ENCODE measurements around the gene RNF213.
"Not testable (repeated sequence)": the region's sequence is repeated elsewhere in the genome, so short reads cannot be mapped to it uniquely, and the experiment has no call there.

Gene RNF213

DNA sequence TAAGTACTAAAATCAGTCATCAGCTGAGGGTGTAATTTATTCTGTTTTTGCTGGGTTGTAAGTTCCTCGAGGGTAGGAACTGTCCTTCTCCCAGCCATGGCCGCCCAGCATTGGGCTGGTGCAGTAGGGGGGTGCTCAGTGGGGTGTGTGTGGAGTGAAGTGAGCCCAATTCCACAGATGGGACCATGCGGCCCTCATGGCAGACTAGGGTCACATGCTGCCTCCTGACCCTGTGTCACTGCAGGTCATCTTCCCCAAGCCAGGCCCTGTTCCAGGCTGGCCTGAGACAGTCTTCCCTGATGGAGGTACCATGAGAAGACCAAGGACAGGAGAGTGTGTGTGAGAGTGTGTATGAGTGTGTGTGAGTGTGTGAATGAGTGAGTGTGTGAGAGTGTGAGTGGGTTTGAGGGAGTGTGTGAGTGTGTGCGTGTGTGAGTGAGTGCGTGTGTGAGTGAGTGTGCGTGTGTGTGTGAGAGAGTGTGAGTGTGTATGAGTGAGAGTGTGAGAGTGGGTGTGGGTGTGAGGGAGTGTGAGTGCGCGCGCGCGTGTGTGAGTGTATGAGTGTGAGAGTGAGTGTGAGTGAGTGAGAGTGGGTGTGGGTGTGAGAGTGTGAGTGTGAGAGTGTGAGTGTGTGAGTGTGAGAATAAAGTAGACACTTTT is 36.7 kb upstream of the RNF213 start:
- in situ Hi-C loops (cut with MboI; ENCODE audit: low sequenced_read_pairs) = no loop called here

DNA sequence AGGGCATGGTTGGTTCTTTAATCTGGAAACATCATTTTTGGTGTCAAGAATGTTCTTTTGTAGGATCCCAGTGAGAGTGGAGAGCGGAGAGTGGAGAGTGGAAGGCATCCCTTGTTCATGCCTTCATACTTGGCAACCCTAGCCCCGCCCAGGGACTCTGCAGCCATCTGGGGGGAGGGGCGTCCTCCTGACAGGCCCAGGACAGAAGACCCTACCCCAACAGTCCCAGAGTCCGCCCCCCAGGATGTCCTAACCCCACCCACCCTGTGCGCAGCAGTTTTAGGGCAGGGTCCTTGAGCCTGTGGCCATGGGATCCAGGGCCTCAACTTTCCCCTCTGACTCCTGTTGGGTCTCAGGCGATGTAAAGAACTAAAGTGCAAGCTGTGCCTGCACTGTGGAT is 36.0 kb upstream of the RNF213 start:
- in situ Hi-C loops (cut with MboI; ENCODE audit: low sequenced_read_pairs) = no loop called here

DNA sequence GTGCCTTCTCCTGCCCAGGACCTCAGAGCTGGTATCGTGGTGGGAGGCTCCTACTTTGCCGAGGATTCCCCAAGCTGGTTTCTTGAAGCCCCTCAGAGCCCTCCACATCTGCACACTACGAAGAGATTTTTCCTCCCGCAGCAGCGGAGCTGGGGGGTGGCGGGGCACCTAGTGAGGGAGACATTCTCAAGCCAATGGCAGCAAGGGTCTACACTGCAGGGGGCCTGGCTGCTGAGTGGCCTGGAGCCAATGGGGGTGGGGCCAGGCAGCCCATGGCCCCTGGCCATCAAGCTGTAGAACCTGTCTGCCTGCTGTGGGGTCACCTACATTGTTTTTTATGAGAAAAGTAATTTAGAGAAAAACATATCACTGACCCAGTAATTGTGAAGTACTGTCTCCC is 35.4 kb upstream of the RNF213 start:
- in situ Hi-C loops (cut with MboI; ENCODE audit: low sequenced_read_pairs) = no loop called here

DNA sequence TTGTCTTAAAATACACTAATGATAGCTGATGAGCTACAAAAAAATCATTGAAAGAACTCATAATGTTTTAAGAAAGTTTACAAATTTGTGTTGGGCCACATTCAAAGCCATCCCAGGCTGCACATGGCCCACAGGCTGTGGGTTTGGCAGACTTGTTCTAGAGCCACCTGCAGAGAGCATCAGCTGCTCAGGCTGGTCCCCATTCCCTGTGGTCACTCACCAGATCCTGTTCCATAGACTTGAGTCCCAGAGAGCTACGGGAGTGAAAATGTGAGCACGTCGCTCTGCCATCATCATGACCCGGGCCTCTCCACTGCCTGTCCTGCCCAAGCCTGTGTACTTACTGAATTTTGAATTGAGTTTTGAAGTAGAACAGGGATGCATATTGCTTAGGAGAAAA is 33.5 kb upstream of the RNF213 start:
- in situ Hi-C loops (cut with MboI; ENCODE audit: low sequenced_read_pairs) = no loop called here

DNA sequence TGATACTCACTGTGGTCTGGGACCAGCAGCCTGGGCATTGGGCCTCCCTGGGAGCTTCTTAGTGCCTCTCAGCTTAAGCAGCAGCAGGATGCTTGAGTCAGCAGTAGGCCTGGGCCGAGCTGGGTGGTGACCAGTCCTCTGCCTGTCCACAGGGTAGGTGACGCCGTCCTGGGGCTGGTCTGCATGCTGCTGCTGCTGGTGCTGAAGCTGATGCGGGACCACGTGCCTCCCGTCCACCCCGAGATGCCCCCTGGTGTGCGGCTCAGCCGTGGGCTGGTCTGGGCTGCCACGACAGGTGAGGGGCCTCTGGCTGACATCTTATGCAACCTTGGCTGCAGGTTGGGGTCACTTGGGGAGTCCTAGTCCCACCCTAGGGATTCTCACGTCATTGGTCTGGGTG is 33.0 kb upstream of the RNF213 start:
- in situ Hi-C loops (cut with MboI; ENCODE audit: low sequenced_read_pairs) = no loop called here

DNA sequence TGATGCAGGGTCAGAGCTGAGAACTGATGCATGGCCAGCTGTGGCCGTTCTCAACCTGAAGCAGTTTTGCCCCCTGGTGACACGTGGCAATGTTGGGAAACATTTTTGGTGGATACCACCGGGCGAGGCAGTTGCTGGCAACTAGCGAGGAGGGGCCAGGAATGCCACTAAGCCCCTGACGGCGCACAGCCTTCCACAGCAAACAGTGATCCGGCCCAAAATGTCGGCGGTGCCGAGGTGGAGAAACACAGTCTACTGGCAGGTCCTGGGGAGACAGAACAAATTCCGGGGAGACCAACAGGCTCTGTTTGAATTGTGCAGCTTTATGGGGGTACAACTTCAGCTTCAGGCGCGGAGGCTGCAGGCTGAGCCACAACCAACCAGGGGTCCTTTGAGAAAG is 32.2 kb upstream of the RNF213 start:
- in situ Hi-C loops (cut with MboI; ENCODE audit: low sequenced_read_pairs) = no loop called here

DNA sequence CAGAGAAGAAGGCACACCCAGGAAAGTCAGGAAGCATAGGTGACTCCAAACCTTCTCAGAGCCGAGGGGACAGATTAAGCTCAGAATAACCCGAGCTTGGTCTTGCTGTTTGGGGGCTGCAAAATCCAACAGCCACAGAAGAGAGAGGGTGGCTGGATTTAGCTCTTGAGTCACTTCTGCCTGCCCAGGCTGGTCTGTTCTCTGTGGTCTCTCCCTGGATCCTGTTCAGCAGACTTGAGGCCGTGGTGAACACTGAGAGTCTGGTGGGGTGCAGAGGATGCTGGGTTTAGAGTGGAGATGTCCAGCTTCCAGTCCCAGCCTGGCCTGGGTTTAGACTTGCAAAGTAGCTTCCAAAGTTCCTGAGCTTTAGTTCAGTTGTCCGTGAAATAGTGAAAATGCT is 31.6 kb upstream of the RNF213 start:
- in situ Hi-C loops (cut with MboI; ENCODE audit: low sequenced_read_pairs) = no loop called here

DNA sequence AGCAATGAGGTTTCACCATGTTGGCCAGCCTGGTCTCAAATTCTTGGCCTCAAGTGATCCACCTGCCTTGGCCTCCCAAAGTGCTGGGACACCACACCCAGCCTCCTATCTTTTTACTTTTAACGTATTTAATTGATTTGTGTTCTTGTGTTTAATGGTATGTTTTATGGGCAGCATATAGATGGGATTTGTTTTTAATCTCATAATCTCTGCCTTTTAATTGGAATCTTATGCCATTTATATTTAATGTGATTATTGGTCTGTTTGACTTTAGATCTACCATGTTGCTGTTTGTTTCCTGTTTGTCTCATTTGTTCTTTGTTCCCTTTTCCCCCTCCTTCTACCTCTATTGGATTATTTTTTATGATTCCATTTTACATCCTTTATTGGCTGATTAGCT is 28.2 kb upstream of the RNF213 start:
- in situ Hi-C loops (cut with MboI; ENCODE audit: low sequenced_read_pairs) = no loop called here

DNA sequence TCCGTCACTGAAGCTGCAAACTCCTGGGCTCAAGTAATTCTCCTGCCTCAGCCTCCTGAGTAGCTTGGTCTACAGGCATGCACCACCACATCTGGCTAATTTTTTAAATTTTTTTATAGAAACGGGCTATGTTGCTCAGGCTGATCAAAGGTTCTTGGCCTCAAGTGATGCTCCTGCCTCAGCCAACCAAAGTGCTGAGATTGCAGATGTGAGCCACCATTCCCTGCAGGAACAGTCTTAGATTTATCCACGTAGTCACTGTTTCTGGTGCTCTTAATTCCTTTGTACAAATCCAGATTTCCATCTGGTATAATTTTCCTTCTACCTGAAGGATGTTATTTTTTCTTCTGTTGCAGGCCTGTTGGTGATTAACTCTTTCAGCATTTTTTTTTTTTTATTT is 27.4 kb upstream of the RNF213 start:
- in situ Hi-C loops (cut with MboI; ENCODE audit: low sequenced_read_pairs) = no loop called here

DNA sequence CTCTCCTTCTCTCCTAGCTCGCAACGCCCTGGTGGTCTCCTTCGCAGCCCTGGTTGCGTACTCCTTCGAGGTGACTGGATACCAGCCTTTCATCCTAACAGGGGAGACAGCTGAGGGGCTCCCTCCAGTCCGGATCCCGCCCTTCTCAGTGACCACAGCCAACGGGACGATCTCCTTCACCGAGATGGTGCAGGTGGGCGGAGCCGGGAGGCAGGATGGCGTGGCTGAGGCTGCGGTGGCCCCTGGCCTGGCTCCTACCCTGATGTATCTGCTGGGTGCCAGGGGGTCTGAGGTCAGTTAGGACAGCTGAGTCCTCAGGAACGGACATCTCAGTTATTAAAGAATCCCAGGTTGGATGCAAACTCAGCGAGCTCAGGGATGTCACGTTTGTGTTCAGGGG is 23.7 kb upstream of the RNF213 start:
- in situ Hi-C loops (cut with MboI; ENCODE audit: low sequenced_read_pairs) = no loop called here

DNA sequence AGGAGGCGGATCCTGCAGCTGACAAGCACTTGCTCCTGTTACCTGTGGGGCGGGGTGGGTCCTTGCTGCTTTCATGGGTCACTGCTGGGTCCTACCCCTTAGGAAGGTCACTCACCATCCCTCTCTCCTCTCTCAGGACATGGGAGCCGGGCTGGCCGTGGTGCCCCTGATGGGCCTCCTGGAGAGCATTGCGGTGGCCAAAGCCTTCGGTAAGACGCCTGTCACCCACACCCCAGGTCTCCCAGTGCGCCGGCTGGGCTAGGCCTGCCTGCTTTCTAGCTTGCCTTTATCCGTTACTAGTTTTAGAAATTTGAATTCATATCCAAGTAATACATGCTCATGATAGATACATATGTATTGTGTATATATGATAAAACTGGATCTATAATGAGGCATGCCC is 23.3 kb upstream of the RNF213 start:
- in situ Hi-C loops (cut with MboI; ENCODE audit: low sequenced_read_pairs) = no loop called here

DNA sequence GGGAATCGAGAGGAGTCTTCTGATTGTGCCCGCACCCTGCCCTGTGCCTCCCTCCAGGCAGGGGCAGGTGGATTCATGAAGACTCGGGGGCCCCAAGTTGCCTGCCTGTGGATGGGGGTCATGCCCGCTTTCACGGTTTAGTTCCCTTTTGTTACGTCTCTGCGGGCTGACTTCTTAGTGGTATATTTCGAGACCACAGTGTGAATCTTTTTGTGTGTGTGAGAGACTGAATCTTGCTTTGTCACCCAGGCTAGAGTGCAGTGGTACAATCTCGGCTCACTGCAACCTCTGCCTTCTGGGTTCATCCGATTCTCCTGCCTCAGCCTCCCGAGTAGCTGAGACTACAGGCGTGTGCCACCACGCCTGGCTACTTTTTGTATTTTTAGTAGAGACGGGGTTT is 18.1 kb upstream of the RNF213 start:
- in situ Hi-C loops (cut with MboI; ENCODE audit: low sequenced_read_pairs) = no loop called here

DNA sequence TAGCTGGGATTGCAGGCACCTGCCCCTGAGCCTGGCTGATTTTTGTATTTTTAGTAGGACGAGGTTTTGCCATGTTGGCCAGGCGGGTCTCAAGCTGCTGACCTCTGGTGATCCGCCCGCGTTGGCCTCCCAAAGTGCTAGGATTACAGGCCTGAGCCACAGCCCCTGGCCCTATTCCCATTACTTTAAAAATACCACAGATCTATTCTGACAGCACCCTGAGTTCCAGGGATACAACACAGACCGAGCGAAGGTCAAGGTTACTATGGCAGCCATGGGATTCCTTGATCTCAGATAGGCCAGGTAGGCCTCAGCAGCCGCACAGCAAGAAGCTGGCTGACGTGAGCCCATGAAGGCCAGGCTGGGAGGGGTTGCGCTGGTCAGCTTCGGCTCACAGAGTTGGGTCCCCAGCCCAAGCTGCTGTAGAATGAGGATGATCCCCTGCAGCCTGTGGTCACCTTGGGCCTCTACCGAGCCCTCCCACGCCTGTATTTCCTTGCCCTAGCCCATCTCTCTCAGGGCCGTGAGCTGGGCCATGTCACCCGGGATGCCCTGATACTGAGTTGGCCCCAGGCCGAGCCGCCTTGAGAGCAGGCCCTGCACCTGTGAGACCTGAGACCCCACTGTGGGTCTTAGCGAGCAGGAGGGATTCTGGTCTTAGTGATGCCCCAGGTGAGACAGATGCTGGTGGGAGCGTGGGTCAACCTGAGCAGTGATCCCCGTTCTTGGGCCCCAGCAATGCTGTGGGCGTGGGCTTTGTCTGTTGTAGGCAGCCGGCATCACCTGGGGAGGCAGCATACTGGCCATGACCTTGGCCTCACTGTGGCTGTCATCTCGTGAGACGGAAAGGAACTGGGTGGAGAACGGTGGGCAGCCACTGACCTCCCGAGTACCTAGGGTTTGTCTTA is 16.9 kb upstream of the RNF213 start:
- in situ Hi-C loops (cut with MboI; ENCODE audit: low sequenced_read_pairs) = no loop called here

DNA sequence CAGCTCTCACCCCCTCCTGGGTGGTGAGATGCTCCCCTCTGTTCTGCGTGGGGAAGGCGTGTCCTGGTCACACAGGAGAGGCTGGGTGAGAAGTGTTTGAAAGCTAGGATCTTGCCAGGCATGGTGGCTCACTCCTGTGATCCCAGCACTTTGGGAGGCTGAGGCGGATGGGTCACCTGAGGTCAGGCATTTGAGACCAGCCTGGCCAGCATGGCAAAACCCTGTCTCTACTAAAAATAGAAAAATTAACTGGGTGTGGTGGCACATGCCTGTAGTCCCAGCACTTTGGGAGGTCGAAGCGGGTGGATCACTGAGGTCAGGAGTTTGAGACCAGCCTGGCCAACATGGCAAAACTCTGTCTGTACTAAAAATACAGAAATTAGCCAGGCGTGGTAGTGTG is 16.2 kb upstream of the RNF213 start:
- in situ Hi-C loops (cut with MboI; ENCODE audit: low sequenced_read_pairs) = not testable (repeated sequence)

DNA sequence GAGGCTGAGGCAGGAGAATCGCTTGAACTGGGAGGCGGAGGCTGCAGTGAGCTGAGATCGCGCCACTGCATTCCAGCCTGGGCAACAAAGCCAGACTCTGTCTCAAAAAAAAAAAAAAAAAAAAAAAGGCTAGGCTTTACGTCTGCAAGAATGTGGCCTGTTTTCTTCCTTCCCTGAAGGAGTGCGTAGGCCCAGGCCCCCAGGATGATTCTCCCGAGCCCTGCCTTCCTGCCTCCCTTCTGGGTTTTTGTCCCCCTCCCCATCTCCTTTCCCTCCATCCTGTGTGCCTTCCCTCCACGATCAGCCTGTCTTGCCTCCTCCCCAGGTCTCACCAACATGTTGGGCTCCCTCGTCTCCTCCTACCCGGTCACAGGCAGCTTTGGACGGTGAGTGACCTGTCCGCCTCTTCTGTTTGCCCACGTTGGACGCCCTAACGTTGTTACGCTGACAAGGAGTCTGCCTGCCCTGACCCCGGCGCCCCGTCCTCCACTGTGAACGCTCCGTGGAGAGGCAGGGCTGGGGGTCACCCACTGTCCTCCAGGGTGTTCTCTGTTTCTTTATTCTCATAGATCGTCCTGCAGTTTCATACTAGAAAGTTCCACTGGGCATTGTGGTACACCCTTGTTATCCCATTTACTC is 15.7 kb upstream of the RNF213 start:
- in situ Hi-C loops (cut with MboI; ENCODE audit: low sequenced_read_pairs) = no loop called here

DNA sequence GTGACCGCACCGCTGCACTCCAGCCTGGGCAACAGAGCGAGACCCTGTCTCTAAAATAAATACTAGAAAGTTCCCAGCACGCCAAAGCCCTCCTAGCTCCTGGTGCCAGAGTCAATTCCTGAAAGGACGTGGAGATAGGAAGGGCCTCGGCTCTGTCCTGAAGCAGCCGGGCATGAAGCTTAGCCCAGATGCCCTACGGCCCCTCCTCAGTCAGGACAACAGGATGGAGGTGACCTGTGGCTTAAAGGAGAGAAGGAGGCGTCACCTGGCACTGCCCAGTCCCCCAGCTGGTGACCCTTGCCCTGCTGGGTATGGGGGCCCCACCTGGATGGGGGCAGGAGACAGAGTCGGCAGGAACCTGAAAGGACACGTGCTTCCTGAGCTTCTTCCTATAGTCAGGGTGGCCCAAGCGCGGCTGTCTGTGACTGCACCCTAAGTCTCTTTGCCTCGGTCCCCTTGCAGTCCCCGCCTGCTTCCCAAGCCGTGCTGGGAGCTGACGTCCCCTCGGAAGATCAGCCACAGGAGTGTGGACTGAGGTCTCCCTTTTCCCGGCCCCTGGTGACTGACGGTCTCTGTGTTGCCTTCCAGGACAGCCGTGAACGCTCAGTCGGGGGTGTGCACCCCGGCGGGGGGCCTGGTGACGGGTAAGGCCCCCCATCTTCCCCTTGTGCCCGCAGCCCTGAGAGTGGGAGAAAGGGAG is 14.9 kb upstream of the RNF213 start:
- in situ Hi-C loops (cut with MboI; ENCODE audit: low sequenced_read_pairs) = no loop called here

DNA sequence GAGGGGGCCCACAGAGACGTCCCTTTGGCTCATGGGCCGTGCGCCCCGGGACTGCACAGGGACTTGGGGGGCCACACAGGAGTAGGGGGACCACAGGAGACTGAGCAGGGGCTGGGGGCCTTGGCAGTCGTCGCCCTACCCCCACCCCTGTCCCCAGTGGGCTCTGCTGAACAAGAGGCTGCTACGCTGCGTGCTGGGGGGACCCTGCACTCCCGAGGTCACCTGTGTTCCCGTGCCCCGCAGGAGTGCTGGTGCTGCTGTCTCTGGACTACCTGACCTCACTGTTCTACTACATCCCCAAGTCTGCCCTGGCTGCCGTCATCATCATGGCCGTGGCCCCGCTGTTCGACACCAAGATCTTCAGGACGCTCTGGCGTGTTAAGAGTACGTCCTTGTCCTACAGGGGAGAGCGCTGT is 14.4 kb upstream of the RNF213 start:
- in situ Hi-C loops (cut with MboI; ENCODE audit: low sequenced_read_pairs) = no loop called here

DNA sequence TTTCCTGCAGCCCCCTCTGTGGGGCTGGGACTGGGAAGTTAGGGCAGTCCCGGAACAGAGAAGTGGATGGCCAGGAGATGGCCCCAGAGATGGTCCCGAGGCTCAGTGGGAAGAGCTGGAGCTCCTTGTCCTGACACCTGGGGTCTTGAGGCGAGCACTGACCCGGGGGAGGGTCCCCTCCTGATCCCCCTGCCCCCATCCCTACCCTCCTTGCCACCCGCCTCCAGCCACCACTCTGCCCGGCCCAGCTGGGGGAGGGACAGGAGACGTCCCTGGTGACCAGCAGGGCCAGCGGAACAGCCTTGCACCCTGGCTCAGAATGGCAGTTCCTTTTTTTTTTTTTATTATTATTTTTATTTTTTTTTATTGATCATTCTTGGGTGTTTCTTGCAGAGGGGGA is 13.9 kb upstream of the RNF213 start:
- in situ Hi-C loops (cut with MboI; ENCODE audit: low sequenced_read_pairs) = no loop called here

DNA sequence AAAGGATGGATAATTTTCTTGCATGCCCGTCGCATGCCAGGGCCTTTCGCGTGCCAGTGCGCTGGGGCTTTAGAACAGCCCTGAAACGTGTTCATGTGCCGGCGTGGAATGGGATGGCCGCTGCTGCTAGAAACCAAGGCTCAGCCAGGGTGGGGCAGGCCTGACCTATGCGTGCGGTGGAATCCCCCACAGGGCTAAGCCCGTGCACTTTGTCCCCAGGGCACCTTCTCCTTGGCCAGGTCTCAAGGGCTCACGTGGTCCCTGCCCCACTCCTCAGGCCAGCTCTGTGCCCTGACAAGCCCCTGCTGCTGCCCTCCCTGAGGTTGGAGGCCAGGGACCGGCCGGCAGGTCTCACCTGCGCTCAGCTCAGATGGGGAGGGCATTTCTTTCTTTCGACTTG is 13.1 kb upstream of the RNF213 start:
- in situ Hi-C loops (cut with MboI; ENCODE audit: low sequenced_read_pairs) = no loop called here

DNA sequence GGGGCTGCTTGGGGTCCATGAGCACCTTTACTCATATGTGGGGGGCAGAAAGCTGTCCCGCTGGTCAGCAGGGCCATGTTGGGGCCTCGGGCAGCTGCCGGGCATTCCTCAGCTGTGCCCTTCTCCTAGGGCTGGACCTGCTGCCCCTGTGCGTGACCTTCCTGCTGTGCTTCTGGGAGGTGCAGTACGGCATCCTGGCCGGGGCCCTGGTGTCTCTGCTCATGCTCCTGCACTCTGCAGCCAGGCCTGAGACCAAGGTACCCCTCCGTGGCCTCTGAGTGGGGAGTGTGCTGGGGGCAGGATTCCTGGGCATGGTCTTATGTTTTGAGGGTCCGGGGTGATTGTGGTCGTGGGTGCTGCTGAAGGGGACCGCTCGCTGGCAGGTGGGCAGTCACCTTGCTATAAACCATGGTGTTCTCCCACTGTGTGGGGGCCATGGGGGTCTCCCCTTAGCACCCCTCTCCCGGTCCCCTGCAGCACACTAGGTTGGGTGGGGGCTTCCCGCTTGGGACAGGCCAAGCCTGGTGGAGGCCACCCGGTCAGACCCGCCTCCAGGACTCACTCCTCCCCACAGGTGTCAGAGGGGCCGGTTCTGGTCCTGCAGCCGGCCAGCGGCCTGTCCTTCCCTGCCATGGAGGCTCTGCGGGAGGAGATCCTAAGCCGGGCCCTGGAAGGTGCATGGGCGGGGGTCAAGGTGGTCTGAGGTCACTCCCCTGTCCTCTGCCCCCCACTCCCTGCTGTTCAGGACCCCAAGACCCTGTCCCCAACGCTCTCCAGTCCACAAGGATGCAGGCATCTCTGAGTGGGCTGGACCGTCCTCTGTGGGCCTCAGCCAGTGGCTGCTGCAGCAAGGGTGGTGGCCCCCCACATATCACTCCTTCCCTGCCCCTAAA is 12.4 kb upstream of the RNF213 start:
- in situ Hi-C loops (cut with MboI; ENCODE audit: low sequenced_read_pairs) = no loop called here
